ENCODE measurements around the gene MBD3L3.

GRCh38 chr19:7018828-7019227 lies 39.6 kb downstream of the MBD3L3 start:
- TF ChIP-seq EZH2phosphoT487 (IDR thresholded peaks at IDR 0.05; ENCODE audit: insufficient read depth, low read depth) (no peak), EZH2 (IDR thresholded peaks at IDR 0.05; ENCODE audit: insufficient read depth, poor library complexity, severe bottlenecking) (no peak)

Measured in GM23248 (cell line).